ENCODE results near the gene LIN7A. TPM values are rescaled to one million over a fixed set of nuclear protein-coding genes. Genes with fewer than 3 reads are reported as not detected.

LIN7A gene
- total RNA-seq, 2 experiments from 2014 or later: not detected

GRCh38 chr12:80838708-80839107 is 99.0 kb downstream of the LIN7A start:
- DNase-seq: no peak

DNA sequence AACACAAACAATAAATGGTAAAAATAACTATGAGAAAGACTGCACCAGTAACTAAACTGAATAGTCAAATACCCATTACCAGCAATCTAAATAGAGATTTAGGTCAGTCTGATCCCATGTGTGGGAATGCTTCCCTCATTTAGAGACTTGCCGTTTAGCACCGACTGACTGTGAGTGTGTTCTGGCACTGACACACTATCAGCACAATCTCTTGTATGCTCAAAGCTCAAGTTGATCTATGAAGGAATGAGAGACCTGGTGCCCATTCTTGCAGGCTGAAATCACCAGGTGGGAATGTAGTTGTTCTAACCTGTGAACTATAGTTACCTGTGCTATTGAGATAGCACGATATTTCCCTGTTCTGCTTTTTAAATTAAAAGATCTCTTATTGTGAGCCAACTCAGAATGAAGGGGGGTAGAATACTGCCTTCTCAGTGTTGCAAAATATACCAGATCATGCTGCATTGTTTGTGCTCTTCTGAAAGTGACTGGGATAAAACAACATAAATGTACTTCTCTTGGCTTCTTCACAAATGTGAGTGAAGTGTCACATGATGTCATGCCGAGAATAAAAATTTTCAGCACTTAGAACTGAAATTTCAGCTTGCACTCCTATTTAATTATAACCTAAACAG is 99.6 kb downstream of the LIN7A start:
- no peak for DNase-seq
- H3K4me3 Mint-ChIP-seq: no peak overlapping the region
- no peak overlapping the region for H3K27ac Mint-ChIP-seq
- H3K4me1 Mint-ChIP-seq (ENCODE audit: low read depth): no peaks in the 10 kb centered on the region
- peaks cover 3% of the 10 kb centered on the region for H3K9me3 Mint-ChIP-seq
- intact Hi-C loops (cut with micrococcal nuclease): no loop called here
- POLR2A ChIA-PET: no interaction called here
- no peaks in the 10 kb centered on the region for H3K36me3 Mint-ChIP-seq
- H3K27me3 Mint-ChIP-seq: no peaks in the 10 kb centered on the region
- CTCF ChIA-PET: no interaction called here

More at GRCh38 chr12:80838708-80839107, 99.0 kb downstream of the LIN7A start:
- intact Hi-C loops (cut with micrococcal nuclease): no loop called here
- H3K4me1 Mint-ChIP-seq (ENCODE audit: low read depth): no peaks in the 10 kb centered on the region
- no peak overlapping the region for H3K4me3 Mint-ChIP-seq
- peaks cover 3% of the 10 kb centered on the region for H3K9me3 Mint-ChIP-seq
- no peaks in the 10 kb centered on the region for H3K27me3 Mint-ChIP-seq
- H3K27ac Mint-ChIP-seq: no peak overlapping the region
- ChIA-PET CTCF (interaction anchor here (0.6 kb wide), 1 partner anchor 1947 kb away, joined by 3 read pairs; no protein-coding TSS in a partner anchor), POLR2A (no interaction called here)
- H3K36me3 Mint-ChIP-seq: no peaks in the 10 kb centered on the region

DNA sequence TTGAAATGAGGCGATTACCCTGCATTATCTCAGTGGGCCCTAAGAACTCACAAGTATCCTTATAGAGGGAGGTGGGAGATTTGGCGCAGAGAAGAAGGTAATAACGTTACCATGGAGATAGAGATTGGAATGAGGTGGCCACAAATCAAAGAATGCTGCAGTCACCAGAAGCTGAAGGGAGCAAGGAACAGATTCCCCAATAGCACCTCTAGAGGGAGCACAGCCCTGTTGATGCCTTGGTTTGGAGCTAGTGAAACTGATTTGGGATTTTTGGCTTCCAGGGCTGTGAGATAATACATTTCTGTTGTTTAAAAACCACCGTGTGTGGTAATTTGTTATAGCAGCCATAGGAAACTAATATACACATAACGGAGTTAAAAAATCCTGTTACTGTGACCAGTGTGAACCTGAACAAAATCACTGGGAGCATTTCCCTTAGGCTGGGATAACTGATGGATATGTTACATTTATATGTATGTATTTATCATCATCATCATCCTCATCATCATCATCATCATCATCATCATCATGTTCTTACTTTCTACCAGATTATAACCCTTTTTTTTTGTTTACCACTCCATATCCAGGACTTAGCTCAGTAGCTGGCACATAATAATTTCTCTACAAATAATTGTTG is 100.3 kb downstream of the LIN7A start:
- Mint-ChIP-seq H3K36me3 (no peaks in the 10 kb centered on the region), H3K4me1 (ENCODE audit: low read depth) (no peaks in the 10 kb centered on the region), H3K27ac (no peak overlapping the region), H3K9me3 (peaks cover 3% of the 10 kb centered on the region), H3K27me3 (no peaks in the 10 kb centered on the region), H3K4me3 (no peak overlapping the region)
- DNase-seq: no peak
- intact Hi-C loops (cut with micrococcal nuclease): no loop called here
- ChIA-PET POLR2A (no interaction called here), CTCF (no interaction called here)

DNA sequence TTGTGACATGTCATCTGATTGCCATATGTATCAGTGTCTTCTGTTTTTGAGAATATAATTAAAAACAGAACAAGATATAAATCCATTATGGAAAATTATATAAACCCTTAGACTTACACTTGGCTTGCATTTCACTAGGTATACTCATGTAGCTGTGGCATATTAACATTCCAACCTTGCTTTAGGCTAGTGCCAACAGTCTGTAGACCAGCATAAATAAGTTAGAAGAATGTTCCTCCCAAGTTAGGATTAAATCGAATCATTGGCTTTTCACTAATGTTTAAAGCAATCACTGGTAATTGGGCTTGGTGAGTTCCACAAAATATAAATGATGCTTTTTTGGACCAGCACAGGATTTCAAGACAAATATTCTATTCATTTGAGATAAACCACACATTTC is 103.0 kb downstream of the LIN7A start:
- Mint-ChIP-seq H3K36me3 (no peaks in the 10 kb centered on the region), H3K4me3 (no peak overlapping the region), H3K27me3 (no peaks in the 10 kb centered on the region), H3K27ac (no peak overlapping the region), H3K9me3 (peaks cover 3% of the 10 kb centered on the region), H3K4me1 (ENCODE audit: low read depth) (no peaks in the 10 kb centered on the region)
- CTCF ChIA-PET: no interaction called here
- no peak for DNase-seq
- POLR2A ChIA-PET: no interaction called here
- intact Hi-C loops (cut with micrococcal nuclease): no loop called here

GRCh38 chr12:80830533-80831088 is 107.1 kb downstream of the LIN7A start:
- intact Hi-C loops (cut with micrococcal nuclease): no loop called here
- ChIA-PET CTCF (no interaction called here), POLR2A (no interaction called here)
- Mint-ChIP-seq H3K27ac (no peak overlapping the region), H3K36me3 (no peaks in the 10 kb centered on the region), H3K4me1 (ENCODE audit: low read depth) (no peaks in the 10 kb centered on the region), H3K27me3 (no peaks in the 10 kb centered on the region), H3K9me3 (peaks cover 3% of the 10 kb centered on the region), H3K4me3 (no peak overlapping the region)
- DNase-seq: no peak

GRCh38 chr12:80829767-80830166 is 108.0 kb downstream of the LIN7A start:
- Mint-ChIP-seq H3K9me3 (peaks cover 3% of the 10 kb centered on the region), H3K27ac (no peak overlapping the region), H3K36me3 (no peaks in the 10 kb centered on the region), H3K4me3 (no peak overlapping the region), H3K4me1 (ENCODE audit: low read depth) (no peaks in the 10 kb centered on the region), H3K27me3 (no peaks in the 10 kb centered on the region)
- CTCF ChIA-PET: no interaction called here
- POLR2A ChIA-PET: no interaction called here
- no peak for DNase-seq
- intact Hi-C loops (cut with micrococcal nuclease): no loop called here

DNA sequence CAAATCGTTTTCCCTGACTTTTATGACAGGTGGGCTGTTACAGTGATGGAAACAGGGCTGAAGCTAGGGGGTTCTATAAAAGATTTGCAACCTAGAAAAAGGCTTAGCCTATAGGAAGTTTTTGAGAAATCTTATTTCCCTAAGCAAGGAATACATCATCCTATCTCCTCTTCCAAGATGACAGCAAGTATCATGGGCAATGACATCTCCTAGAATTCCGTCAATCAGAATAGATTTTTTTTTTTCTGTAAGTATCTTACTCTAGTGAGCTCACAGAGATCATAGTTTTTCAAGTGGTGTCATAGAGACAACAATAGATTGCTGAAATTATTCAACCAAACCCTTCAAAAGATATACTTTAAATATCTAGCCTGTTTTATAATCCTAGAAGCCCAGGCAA is 112.2 kb downstream of the LIN7A start:
- no peaks in the 10 kb centered on the region for H3K4me1 Mint-ChIP-seq (ENCODE audit: low read depth)
- no peak for DNase-seq
- no peak overlapping the region for H3K27ac Mint-ChIP-seq
- H3K9me3 Mint-ChIP-seq: no peaks in the 10 kb centered on the region
- H3K36me3 Mint-ChIP-seq: no peaks in the 10 kb centered on the region
- no peaks in the 10 kb centered on the region for H3K27me3 Mint-ChIP-seq
- ChIA-PET POLR2A (no interaction called here), CTCF (no interaction called here)
- intact Hi-C loops (cut with micrococcal nuclease): no loop called here
- no peak overlapping the region for H3K4me3 Mint-ChIP-seq

DNA sequence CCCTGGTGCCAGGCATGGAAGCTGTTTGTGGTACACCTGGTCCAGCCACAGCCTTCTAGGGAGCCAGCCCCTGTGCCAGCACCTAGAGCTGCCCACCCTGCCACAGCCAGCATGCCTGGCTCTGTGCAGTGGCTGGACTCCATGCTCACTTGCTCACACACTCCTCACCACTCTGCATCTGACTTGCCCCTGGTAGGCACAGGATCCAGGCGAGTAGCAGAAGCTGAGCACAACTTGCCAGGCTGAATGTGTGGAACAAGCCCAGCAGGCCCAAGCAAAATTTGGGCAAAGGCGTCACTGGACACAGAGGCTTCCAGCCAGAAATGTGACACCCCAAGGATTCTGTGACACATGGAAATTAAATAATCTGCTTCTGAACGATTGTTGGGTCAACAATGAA is 114.3 kb downstream of the LIN7A start:
- intact Hi-C loops (cut with micrococcal nuclease): no loop called here
- CTCF ChIA-PET: no interaction called here

DNA sequence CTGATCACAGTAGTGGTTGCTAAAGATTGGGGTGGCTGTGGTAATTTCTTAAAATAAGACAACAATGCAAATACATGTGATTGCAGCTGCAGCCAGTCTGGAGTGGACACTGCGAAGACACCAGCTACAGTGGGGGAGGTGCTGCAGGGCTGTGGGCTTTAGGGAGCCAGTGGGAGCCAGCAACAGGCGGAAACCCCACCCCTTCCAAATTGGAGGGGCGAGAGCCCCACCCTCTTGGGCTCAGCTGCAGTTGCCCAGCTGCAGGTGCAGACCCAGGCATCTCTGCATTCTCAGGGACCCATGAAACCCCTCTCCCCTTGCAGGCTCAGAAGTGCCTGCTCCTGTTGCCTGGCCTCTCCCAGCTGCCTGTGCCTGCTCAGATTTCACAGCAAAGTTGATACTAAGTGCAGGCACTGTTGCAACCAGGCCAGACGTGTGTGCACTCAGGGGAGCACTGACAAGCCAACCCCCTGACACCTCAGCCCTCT is 116.2 kb downstream of the LIN7A start:
- H3K36me3 Mint-ChIP-seq: no peaks in the 10 kb centered on the region
- no peak overlapping the region for H3K4me3 Mint-ChIP-seq
- no peaks in the 10 kb centered on the region for H3K9me3 Mint-ChIP-seq
- H3K27me3 Mint-ChIP-seq: no peaks in the 10 kb centered on the region
- ChIA-PET POLR2A (no interaction called here), CTCF (no interaction called here)
- H3K4me1 Mint-ChIP-seq (ENCODE audit: low read depth): no peaks in the 10 kb centered on the region
- DNase-seq: no peak
- H3K27ac Mint-ChIP-seq: no peak overlapping the region
- intact Hi-C loops (cut with micrococcal nuclease): no loop called here

More for the DNA sequence above, 114.3 kb downstream of the LIN7A start:
- Mint-ChIP-seq H3K27ac (no peak overlapping the region), H3K4me3 (no peak overlapping the region), H3K27me3 (no peaks in the 10 kb centered on the region), H3K4me1 (ENCODE audit: low read depth) (no peaks in the 10 kb centered on the region), H3K9me3 (no peaks in the 10 kb centered on the region), H3K36me3 (no peaks in the 10 kb centered on the region)
- POLR2A ChIA-PET: no interaction called here
- no peak for DNase-seq

GRCh38 chr12:80818878-80819277 is 118.9 kb downstream of the LIN7A start:
- CTCF ChIA-PET: no interaction called here
- intact Hi-C loops (cut with micrococcal nuclease): no loop called here
- no peaks in the 10 kb centered on the region for H3K27me3 Mint-ChIP-seq

GRCh38 chr12:80815351-80815750 is 122.4 kb downstream of the LIN7A start:
- H3K36me3 Mint-ChIP-seq: no peaks in the 10 kb centered on the region
- H3K9me3 Mint-ChIP-seq: no peaks in the 10 kb centered on the region
- H3K4me1 Mint-ChIP-seq (ENCODE audit: low read depth): no peaks in the 10 kb centered on the region
- no peak overlapping the region for H3K27ac Mint-ChIP-seq
- DNase-seq: no peak
- no peak overlapping the region for H3K4me3 Mint-ChIP-seq
- intact Hi-C loops (cut with micrococcal nuclease): no loop called here
- POLR2A ChIA-PET: no interaction called here
- CTCF ChIA-PET: no interaction called here
- no peaks in the 10 kb centered on the region for H3K27me3 Mint-ChIP-seq

More at GRCh38 chr12:80818878-80819277, 118.9 kb downstream of the LIN7A start:
- H3K27ac Mint-ChIP-seq: no peak overlapping the region
- DNase-seq: no peak
- H3K4me1 Mint-ChIP-seq (ENCODE audit: low read depth): no peaks in the 10 kb centered on the region
- H3K9me3 Mint-ChIP-seq: no peaks in the 10 kb centered on the region
- no peaks in the 10 kb centered on the region for H3K36me3 Mint-ChIP-seq
- POLR2A ChIA-PET: no interaction called here
- no peak overlapping the region for H3K4me3 Mint-ChIP-seq

DNA sequence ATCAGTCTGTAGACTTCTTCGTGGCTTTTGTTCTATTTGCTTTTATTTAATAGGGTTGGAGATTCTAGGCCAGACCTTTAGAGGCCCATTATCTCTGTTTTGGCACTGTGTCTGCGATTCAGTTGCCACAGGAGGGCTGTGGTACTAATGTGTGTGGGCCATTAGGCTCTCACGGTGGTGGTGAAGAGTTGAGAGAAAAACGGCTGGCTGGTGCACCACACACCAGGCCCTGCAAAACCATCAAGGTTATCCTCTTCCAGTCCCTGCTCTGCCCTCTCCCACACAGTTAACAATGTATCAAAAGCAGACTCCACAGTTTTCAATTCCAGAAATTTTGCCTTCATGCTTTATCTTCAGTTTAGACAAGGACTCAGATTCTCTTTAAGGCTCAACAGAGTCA is 123.3 kb downstream of the LIN7A start:
- CTCF ChIA-PET: no interaction called here
- H3K36me3 Mint-ChIP-seq: no peaks in the 10 kb centered on the region
- no peaks in the 10 kb centered on the region for H3K27me3 Mint-ChIP-seq
- H3K9me3 Mint-ChIP-seq: no peaks in the 10 kb centered on the region
- no peak for DNase-seq
- no peak overlapping the region for H3K4me3 Mint-ChIP-seq
- H3K4me1 Mint-ChIP-seq (ENCODE audit: low read depth): no peaks in the 10 kb centered on the region
- intact Hi-C loops (cut with micrococcal nuclease): no loop called here
- no peak overlapping the region for H3K27ac Mint-ChIP-seq
- POLR2A ChIA-PET: no interaction called here

GRCh38 chr12:80813820-80814219 is 123.9 kb downstream of the LIN7A start:
- intact Hi-C loops (cut with micrococcal nuclease): no loop called here
- ChIA-PET CTCF (no interaction called here), POLR2A (no interaction called here)
- Mint-ChIP-seq H3K9me3 (no peaks in the 10 kb centered on the region), H3K27ac (no peak overlapping the region), H3K27me3 (no peaks in the 10 kb centered on the region), H3K4me3 (no peak overlapping the region), H3K36me3 (no peaks in the 10 kb centered on the region), H3K4me1 (ENCODE audit: low read depth) (no peaks in the 10 kb centered on the region)
- DNase-seq: no peak

Measured in activated CD4-positive, alpha-beta memory T cell treated with anti-CD3 and anti-CD28 coated beads for 36 hours (primary cell).